PFSK-1 (cell line): Measurements from ENCODE around the gene LEMD2.

Source experiments
- POLR2AphosphoS5 ChIP-seq: IDR thresholded peaks from 2 replicates; pipeline ENCODE4 v1.6.1; 2012; ENCODE audit warnings: low read depth, mild to moderate bottlenecking, control low read depth, low read length, moderate library complexity
- REST ChIP-seq, 2 experiments: IDR thresholded peaks; 2 replicates each; pipeline versions ENCODE4 v1.6.1 to v1.8.0; 2011 to 2012; ENCODE audit warnings: low read depth in 2 of 2, low read length in 2 of 2, control low read depth in 1 of 2, inconsistent platforms in 1 of 2, mild to moderate bottlenecking in 1 of 2, moderate library complexity in 1 of 2; ENCODE audit not compliant: insufficient read depth in 1 of 2
- SIN3A ChIP-seq: IDR thresholded peaks from 2 replicates; pipeline ENCODE4 v1.6.1; 2012; ENCODE audit warnings: mild to moderate bottlenecking, low read length, moderate library complexity, borderline replicate concordance; ENCODE audit not compliant: insufficient read depth
- TAF1 ChIP-seq: IDR thresholded peaks from 2 replicates; pipeline ENCODE4 v1.6.1; 2012; ENCODE audit warnings: low read length, control low read depth, borderline replicate concordance; ENCODE audit not compliant: insufficient read depth

GRCh38 chr6:33740794-33741193 is 48.1 kb downstream of the LEMD2 start:
- TF ChIP-seq TAF1 (no peak), REST (IDR thresholded peaks at IDR 0.05; ENCODE audit: insufficient read depth in 1 of 2, low read depth in 2 of 2, low read length in 2 of 2) (no peak), SIN3A (no peak), POLR2AphosphoS5 (no peak)
